Measurements from ENCODE around the gene PDZD8.

Gene PDZD8

GRCh38 chr10:117339979-117340378 is 35.3 kb downstream of the PDZD8 start:
- Histone ChIP-seq H3K9ac (ENCODE audit: low read length) (no peak overlapping the region), H2AK5ac (ENCODE audit: low read length, severe bottlenecking) (no peak overlapping the region), H2BK120ac (ENCODE audit: low read depth, low read length) (no peak overlapping the region), H3K27me3 (ENCODE audit: control insufficient read depth in 1 of 2, insufficient read depth in 1 of 2, low read length in 2 of 2) (no peaks in the 10 kb centered on the region), H3K4ac (ENCODE audit: low read depth in 1 of 2, low read length in 2 of 2) (no peak overlapping the region), H2BK12ac (ENCODE audit: low read length in 2 of 2) (no peak overlapping the region), H4K8ac (ENCODE audit: low read length) (no peak overlapping the region), H3K27ac (ENCODE audit: low read length, poor library complexity, severe bottlenecking) (no peak overlapping the region), H3K4me3 (ENCODE audit: insufficient read depth in 1 of 2, low read depth in 1 of 2, low read length in 2 of 2) (no peak overlapping the region), H3K36me3 (ENCODE audit: control insufficient read depth in 1 of 2, insufficient read depth in 2 of 2, low read depth in 1 of 2, low read length in 2 of 2) (peaks cover 0 to 32% of the 10 kb centered on the region in 2 experiments), H3K4me1 (ENCODE audit: control insufficient read depth, insufficient read depth, low read depth, low read length) (peaks cover 4% of the 10 kb centered on the region), H4K91ac (ENCODE audit: low read length) (no peak overlapping the region), H3K79me1 (replicated peaks; ENCODE audit: low read length, poor library complexity, severe bottlenecking) (peaks cover 19% of the 10 kb centered on the region), H3K14ac (ENCODE audit: low read length in 2 of 2) (no peak overlapping the region), H3K4me2 (ENCODE audit: low read length, poor library complexity, severe bottlenecking) (no peak overlapping the region), H3K9me3 (ENCODE audit: control insufficient read depth, low read length) (no peaks in the 10 kb centered on the region), H3K23ac (ENCODE audit: low read length in 2 of 2) (no peak overlapping the region), H2BK15ac (ENCODE audit: low read depth, poor library complexity, severe bottlenecking) (no peak overlapping the region), H2AFZ (ENCODE audit: low read depth, low read length) (no peak overlapping the region), H2BK5ac (ENCODE audit: low read depth, low read length, poor library complexity, severe bottlenecking) (no peak overlapping the region), H3K18ac (ENCODE audit: low read depth in 1 of 2, low read length in 2 of 2) (no peak overlapping the region)
- no peak for DNase-seq
- WGBS, result 96% methylated on average over 5 of the region's 5 CpGs

- Histone ChIP-seq H3K36me3 (ENCODE audit: control insufficient read depth in 1 of 2, insufficient read depth in 2 of 2, low read depth in 1 of 2, low read length in 2 of 2) (peaks cover 0 to 32% of the 10 kb centered on the region in 2 experiments), H3K4me3 (ENCODE audit: insufficient read depth in 1 of 2, low read depth in 1 of 2, low read length in 2 of 2) (no peak overlapping the region), H3K4me2 (ENCODE audit: low read length, poor library complexity, severe bottlenecking) (no peak overlapping the region), H3K23ac (ENCODE audit: low read length in 2 of 2) (no peak overlapping the region), H4K91ac (ENCODE audit: low read length) (no peak overlapping the region), H3K4ac (ENCODE audit: low read depth in 1 of 2, low read length in 2 of 2) (no peak overlapping the region), H2BK15ac (ENCODE audit: low read depth, poor library complexity, severe bottlenecking) (no peak overlapping the region), H3K79me1 (replicated peaks; ENCODE audit: low read length, poor library complexity, severe bottlenecking) (peaks cover 17% of the 10 kb centered on the region), H3K4me1 (ENCODE audit: control insufficient read depth, insufficient read depth, low read depth, low read length) (peaks cover 2% of the 10 kb centered on the region), H2BK120ac (ENCODE audit: low read depth, low read length) (no peak overlapping the region), H3K18ac (ENCODE audit: low read depth in 1 of 2, low read length in 2 of 2) (no peak overlapping the region), H4K8ac (ENCODE audit: low read length) (no peak overlapping the region), H3K9ac (ENCODE audit: low read length) (no peak overlapping the region), H3K9me3 (ENCODE audit: control insufficient read depth, low read length) (no peaks in the 10 kb centered on the region), H2AK5ac (ENCODE audit: low read length, severe bottlenecking) (no peak overlapping the region), H3K27ac (ENCODE audit: low read length, poor library complexity, severe bottlenecking) (no peak overlapping the region), H2AFZ (ENCODE audit: low read depth, low read length) (no peak overlapping the region), H2BK5ac (ENCODE audit: low read depth, low read length, poor library complexity, severe bottlenecking) (no peak overlapping the region), H2BK12ac (ENCODE audit: low read length in 2 of 2) (no peak overlapping the region), H3K14ac (ENCODE audit: low read length in 2 of 2) (no peak overlapping the region), H3K27me3 (ENCODE audit: control insufficient read depth in 1 of 2, insufficient read depth in 1 of 2, low read length in 2 of 2) (no peaks in the 10 kb centered on the region)
- DNase-seq, result no peak
- 100% methylated on average over 1 of the region's 1 CpG for WGBS
These were observed 35.7 kb downstream of the PDZD8 start for GRCh38 chr10:117339578-117339977.

- Histone ChIP-seq H2BK5ac (ENCODE audit: low read depth, low read length, poor library complexity, severe bottlenecking) (no peak overlapping the region), H3K4ac (ENCODE audit: low read depth in 1 of 2, low read length in 2 of 2) (no peak overlapping the region), H2BK15ac (ENCODE audit: low read depth, poor library complexity, severe bottlenecking) (no peak overlapping the region), H3K4me2 (ENCODE audit: low read length, poor library complexity, severe bottlenecking) (no peak overlapping the region), H3K27ac (ENCODE audit: low read length, poor library complexity, severe bottlenecking) (no peak overlapping the region), H4K8ac (ENCODE audit: low read length) (no peak overlapping the region), H3K27me3 (ENCODE audit: control insufficient read depth in 1 of 2, insufficient read depth in 1 of 2, low read length in 2 of 2) (no peaks in the 10 kb centered on the region), H3K23ac (ENCODE audit: low read length in 2 of 2) (no peak overlapping the region), H3K36me3 (ENCODE audit: control insufficient read depth in 1 of 2, insufficient read depth in 2 of 2, low read depth in 1 of 2, low read length in 2 of 2) (peaks cover 4 to 31% of the 10 kb centered on the region in 2 experiments), H3K4me1 (ENCODE audit: control insufficient read depth, insufficient read depth, low read depth, low read length) (peaks cover 2% of the 10 kb centered on the region), H4K91ac (ENCODE audit: low read length) (no peak overlapping the region), H3K18ac (ENCODE audit: low read depth in 1 of 2, low read length in 2 of 2) (no peak overlapping the region), H2BK12ac (ENCODE audit: low read length in 2 of 2) (no peak overlapping the region), H2BK120ac (ENCODE audit: low read depth, low read length) (no peak overlapping the region), H3K9ac (ENCODE audit: low read length) (no peak overlapping the region), H2AK5ac (ENCODE audit: low read length, severe bottlenecking) (no peak overlapping the region), H3K79me1 (replicated peaks; ENCODE audit: low read length, poor library complexity, severe bottlenecking) (peaks cover 12% of the 10 kb centered on the region), H2AFZ (ENCODE audit: low read depth, low read length) (no peak overlapping the region), H3K4me3 (ENCODE audit: insufficient read depth in 1 of 2, low read depth in 1 of 2, low read length in 2 of 2) (no peak overlapping the region), H3K14ac (ENCODE audit: low read length in 2 of 2) (no peak overlapping the region), H3K9me3 (ENCODE audit: control insufficient read depth, low read length) (no peaks in the 10 kb centered on the region)
- no peak for DNase-seq
These were observed 40.3 kb downstream of the PDZD8 start for GRCh38 chr10:117334926-117335325.

GRCh38 chr10:117334066-117334465 is 41.2 kb downstream of the PDZD8 start:
- H3K9me3 ChIP-seq (ENCODE audit: control insufficient read depth, low read length), result no peaks in the 10 kb centered on the region
- no peak overlapping the region for H2AK5ac ChIP-seq (ENCODE audit: low read length, severe bottlenecking)
- no peaks in the 10 kb centered on the region for H3K27me3 ChIP-seq (ENCODE audit: control insufficient read depth in 1 of 2, insufficient read depth in 1 of 2, low read length in 2 of 2)
- WGBS, result 96% methylated on average over 2 of the region's 2 CpGs
- H3K14ac ChIP-seq (ENCODE audit: low read length in 2 of 2), result no peak overlapping the region
- DNase-seq, result no peak
- H2BK120ac ChIP-seq (ENCODE audit: low read depth, low read length), result no peak overlapping the region
- no peak overlapping the region for H2BK15ac ChIP-seq (ENCODE audit: low read depth, poor library complexity, severe bottlenecking)
- H3K9ac ChIP-seq (ENCODE audit: low read length), result no peak overlapping the region
- no peak overlapping the region for H3K23ac ChIP-seq (ENCODE audit: low read length in 2 of 2)
- no peak overlapping the region for H3K4ac ChIP-seq (ENCODE audit: low read depth in 1 of 2, low read length in 2 of 2)
- H4K91ac ChIP-seq (ENCODE audit: low read length), result no peak overlapping the region
- H2BK5ac ChIP-seq (ENCODE audit: low read depth, low read length, poor library complexity, severe bottlenecking), result no peak overlapping the region
- H2AFZ ChIP-seq (ENCODE audit: low read depth, low read length), result no peak overlapping the region
- H3K36me3 ChIP-seq (ENCODE audit: control insufficient read depth in 1 of 2, insufficient read depth in 2 of 2, low read depth in 1 of 2, low read length in 2 of 2), result peaks cover 4 to 27% of the 10 kb centered on the region in 2 experiments
- no peak overlapping the region for H3K18ac ChIP-seq (ENCODE audit: low read depth in 1 of 2, low read length in 2 of 2)
- no peaks in the 10 kb centered on the region for H3K4me1 ChIP-seq (ENCODE audit: control insufficient read depth, insufficient read depth, low read depth, low read length)
- no peak overlapping the region for H2BK12ac ChIP-seq (ENCODE audit: low read length in 2 of 2)
- no peak overlapping the region for H4K8ac ChIP-seq (ENCODE audit: low read length)
- H3K4me2 ChIP-seq (ENCODE audit: low read length, poor library complexity, severe bottlenecking), result no peak overlapping the region
- H3K79me1 ChIP-seq (replicated peaks; ENCODE audit: low read length, poor library complexity, severe bottlenecking), result peaks cover 10% of the 10 kb centered on the region
- H3K27ac ChIP-seq (ENCODE audit: low read length, poor library complexity, severe bottlenecking), result no peak overlapping the region
- no peak overlapping the region for H3K4me3 ChIP-seq (ENCODE audit: insufficient read depth in 1 of 2, low read depth in 1 of 2, low read length in 2 of 2)

Measured in mesenchymal stem cell (in vitro differentiated cells and primary cell).